C4-2B (cell line): ENCODE results near the gene ADAD1.

Source experiments
- CTCF ChIP-seq: fragments of 450-650 bp; conservative IDR thresholded peaks from 2 replicates; pipeline ENCODE4 v1.5.1; 2017; ENCODE audit warnings: mild to moderate bottlenecking
- ZFX ChIP-seq: fragments of 450-650 bp; IDR thresholded peaks from 2 replicates; pipeline ENCODE4 v1.6.1; 2017

- TF ChIP-seq CTCF (no peak), ZFX (no peak)
Observed at GRCh38 chr4:122476745-122477144, 97.9 kb downstream of the ADAD1 start.
